Body of pancreas (tissue), 4 donors: ENCODE measurements around the gene COBL.

Experiments used
- CTCF ChIP-seq, 7 experiments: fragments of 450-650 bp in 4 of 7; fragments of 200-600 bp in 3 of 7; sonication (generic) in 3 of 7; IDR thresholded peaks; one replicate each; pipeline ENCODE4 v1.5.1; 2016 to 2019; ENCODE audit warnings: antibody characterized with exemption in 7 of 7
- POLR2A ChIP-seq, 3 donors: fragments of 450-650 bp; IDR thresholded peaks; one replicate each; pipeline ENCODE4 v1.6.1; 2016; ENCODE audit warnings: antibody characterized with exemption in 3 of 3, mild to moderate bottlenecking in 2 of 3

GRCh38 chr7:51111241-51111940, 205.2 kb downstream of the COBL start:
- no peak for TF ChIP-seq CTCF (IDR thresholded peaks at IDR 0.05)
- TF ChIP-seq POLR2A (IDR thresholded peaks at IDR 0.05): no peak
